GM19025 (cell line): ENCODE measurements around the gene ITGAD.

Experiments used
- ATAC-seq: cut with Tn5 transposase; IDR thresholded peaks from one replicate; pipeline ENCODE4 v1.9.1; 2021; ENCODE audit warnings: mild to moderate bottlenecking, low read depth, moderate library complexity; ENCODE audit not compliant: unreplicated experiment

ITGAD gene

DNA sequence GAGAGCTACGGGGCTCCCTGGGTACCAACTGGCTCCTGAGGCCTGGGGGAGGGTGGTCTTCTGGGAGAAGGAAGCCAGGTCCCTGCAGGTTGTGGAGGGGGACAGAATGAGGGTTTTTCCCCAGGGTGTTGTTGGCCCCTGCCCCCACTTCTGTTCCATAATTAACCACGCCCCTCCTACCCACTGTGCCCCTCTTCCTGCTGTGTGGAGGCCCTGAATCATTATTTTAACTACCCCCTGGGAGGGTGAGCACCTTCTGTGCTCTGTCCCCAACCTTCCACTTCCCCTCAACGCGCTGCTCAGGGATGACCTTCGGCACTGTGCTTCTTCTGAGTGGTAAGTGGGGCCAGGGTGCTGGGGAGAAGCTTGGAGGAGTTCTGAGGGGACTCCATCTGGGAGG, at the start of gene ITGAD:
Gene ITGAD (plus strand): TSS at position 280 of the 400 bp plus-strand sequence. CDS start 26 bp downstream, at position 306.
- ATAC-seq = no peak

DNA sequence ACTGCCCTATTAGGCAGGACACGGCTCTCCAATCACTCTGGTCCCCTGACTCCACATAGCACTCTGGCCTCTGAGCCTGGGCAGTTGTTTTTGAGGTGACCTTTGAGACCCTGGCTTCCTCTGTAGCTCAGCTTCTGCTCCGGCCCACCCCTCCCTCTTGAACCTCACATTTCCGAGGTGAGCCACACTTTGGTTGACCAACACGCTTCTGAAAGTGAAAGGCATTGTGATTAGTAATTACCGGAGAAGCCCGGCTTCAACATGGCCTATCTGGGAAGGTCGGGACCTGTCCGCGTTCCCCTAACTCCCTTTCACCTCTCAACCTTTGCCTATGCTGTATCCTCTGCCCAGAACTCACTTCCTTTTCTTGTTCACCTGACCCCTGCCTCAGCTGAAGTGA, 48.4 kb upstream of the ITGAD start:
- peak; percentile 88 for ATAC-seq

DNA sequence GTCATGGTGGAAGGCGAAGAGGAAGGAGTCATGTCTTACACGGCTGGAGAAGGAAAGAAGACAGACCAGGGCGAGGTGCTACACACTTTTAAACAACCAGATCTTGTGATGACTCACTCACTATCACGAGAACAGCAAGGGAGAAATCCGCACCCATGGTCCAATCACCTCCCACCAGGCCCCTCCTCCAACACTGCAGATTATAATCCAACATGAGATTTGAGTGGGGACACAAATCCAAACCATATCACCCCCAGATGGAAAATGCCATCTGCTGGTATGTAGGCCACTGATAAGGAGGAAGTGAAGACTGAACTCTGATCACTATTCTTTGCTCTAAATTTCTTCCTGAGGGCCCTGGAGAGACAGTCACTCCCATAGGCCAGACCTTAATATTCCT, 45.7 kb upstream of the ITGAD start:
- ATAC-seq = no peak

DNA sequence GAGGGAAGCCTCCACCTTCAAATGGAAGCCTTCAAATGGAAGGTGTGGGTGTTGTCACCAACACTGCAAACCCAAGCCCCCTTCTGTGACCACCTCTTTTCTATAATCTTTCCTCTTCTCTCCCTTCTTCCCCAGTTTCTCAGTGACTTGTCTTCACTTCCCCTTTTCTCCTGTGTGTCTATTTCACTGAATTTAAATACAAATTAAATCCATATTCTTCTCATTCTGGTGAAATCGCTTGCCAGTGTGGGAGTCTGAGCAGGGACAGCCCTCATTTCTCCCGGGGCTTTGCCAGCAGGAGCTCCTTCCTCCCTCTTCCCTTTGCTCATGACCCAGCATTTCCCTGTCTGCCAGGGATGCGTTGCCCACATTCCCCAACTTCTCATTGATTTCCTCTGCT, 44.6 kb upstream of the ITGAD start:
- no peak for ATAC-seq

DNA sequence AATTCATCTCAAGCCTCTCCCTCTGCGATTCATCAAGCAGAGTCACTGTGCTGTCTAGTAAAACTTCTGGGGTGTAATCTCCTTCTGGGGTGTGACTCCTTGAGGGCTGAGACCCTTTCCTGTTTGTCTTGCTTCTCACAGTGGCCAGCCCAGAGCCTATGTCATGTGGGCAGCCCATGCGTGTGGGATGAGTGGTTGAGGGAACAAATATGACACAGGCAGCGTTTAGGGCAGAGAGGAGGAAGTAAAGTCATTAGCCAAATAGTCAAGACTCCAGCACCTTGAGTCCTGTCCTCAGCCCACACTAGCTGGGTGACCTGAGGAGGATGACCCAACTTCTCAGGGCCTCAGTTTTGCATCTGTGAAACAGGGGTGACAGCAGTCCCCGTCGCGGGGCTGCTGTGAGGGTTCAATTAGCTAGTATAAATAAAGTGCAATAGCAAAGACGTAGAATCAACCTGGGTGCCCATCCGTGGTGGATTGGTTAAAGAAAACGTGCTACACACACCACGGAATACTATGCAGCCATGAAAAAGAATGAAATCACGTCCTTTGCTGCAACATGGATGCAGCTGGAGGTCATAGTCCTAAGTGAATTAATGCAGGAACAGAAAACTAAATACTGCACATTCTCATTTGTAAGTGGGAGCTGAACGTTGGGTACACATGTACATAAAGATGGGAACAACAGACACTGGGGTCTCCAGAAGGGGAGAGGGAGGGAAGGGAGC, 42.7 kb upstream of the ITGAD start:
- no peak for ATAC-seq

DNA sequence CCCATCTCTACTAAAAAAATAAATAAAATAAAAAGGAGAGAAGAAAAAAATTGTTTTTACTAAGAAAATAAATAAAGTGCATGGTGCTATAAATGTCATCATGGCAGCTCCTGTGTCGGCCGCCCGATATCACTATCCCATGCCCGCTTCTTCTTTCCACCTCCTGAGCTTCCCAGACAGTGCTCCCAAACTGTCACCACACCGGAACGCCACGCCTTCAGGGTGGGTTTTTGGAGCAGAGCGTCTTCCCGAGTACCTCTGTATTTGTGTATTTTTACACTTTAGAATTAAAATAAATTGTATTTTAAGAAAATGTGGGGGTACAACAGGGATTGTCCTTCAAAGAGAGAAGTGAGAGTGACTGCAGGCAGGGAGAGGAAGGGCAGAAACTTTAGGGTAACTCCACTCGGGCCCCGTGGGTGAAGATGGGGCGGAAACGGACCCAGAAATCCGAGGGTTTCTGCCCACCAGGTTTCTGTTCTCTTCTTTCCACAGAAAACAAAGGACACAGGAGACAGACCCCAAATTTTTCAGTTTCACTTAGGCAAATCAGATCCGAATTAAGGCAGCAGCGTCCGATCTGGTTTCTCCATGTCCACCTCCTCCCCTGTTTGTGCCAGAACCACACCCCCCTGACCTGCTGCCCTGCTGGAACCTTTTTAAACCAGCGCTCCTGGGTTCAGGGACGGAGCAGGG, 41.7 kb upstream of the ITGAD start:
- no peak for ATAC-seq

DNA sequence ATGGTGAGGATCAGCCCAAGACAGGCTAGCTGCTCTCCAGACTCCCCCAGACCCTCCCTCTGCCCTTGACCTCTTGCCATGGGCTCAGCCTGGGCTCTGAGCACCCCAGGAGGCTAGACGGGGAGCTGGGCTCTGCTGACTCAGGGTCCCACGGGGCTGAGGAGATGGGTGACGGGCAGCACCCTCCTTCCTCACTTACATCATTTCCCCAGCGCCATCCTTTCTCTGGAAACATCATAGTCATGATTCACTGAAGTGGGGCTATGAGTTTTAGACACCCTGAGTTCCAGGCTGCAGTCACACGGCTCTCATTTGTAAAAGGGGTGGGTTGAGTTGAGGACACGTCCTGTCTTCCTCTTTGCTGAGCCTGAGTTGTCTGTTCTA, 41.2 kb upstream of the ITGAD start:
- ATAC-seq = no peak

DNA sequence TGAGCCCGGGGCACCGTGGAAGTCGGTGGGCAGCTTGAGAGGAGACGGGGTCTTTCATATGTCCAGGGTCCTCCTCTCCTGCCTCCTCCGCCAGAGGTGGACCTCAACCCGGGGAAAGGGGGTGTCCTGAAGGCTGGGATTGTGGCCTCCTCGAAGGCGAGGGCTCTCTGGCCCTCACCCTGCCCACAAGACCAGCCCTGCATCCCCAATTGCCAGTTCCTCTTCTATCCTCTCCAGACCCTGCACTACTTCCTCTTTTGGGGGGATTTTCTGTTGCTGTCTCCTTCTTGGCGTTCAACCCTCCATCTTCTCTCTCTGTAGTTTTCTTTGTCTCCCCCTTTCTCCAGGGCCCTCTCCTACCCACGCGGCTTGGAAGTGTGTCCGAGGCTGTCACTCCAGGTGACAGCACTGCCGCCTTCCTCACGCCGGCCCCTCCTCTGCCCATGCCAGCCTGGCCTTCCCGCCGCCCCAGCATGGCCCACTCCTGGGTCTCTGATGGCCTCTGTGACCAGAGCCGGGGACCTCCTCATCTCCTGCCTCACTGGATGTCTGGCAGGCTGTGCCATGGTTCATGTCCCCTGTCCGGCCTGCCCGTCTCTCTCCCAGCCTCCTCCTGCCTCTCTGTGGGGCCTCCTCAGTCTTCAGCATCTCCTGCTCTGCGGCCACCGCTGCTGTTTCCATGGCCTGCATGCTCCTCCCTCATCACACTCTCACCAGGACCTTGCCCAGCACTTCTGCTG, 40.6 kb upstream of the ITGAD start:
- no peak for ATAC-seq

DNA sequence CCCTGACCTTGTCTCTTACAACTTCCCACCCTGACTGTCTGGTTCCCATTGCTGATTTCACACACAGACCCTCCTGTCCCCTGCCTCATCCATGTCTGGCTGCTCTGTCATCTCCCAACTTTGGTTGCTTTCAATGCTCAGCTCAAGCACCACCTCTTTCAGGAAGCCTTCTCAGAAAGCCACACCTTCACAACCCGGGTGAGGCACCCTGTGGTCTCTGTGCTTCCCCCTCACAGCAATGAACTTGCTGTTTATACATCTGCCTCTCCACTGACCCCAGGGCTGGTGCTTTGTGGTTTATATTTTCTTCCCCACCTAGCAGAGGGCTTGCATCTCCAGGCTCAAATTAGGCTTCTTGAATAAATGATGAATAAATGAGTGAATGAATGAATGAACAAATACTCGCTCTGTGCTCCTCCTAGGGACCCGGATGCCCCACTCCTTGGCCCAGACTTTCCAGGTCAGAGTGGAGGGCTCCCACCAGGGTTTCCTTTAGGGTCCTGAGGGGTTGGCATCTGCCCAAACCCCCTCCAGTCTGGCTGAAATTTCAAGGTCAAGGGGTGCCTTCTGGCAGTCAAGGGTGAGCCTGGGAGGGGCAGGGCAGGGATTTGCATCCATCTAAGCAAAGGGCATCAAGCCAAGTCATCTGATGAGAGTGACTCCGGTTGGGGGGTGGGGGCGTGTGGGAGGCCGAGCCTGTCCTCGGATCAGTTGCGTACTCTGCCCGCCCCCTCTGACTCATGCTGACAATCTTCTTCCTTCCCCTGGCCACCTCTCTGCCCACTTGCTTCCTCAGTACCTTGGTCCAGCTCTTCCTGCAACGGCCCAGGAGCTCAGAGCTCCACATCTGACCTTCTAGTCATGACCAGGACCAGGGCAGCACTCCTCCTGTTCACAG, 38.5 kb upstream of the ITGAD start, which contains the start of gene ITGAX:
Gene ITGAX (plus strand): TSS at position 783 of the 898 bp plus-strand sequence. CDS start 79 bp downstream, at position 862.
- peak; percentile 82 for ATAC-seq

DNA sequence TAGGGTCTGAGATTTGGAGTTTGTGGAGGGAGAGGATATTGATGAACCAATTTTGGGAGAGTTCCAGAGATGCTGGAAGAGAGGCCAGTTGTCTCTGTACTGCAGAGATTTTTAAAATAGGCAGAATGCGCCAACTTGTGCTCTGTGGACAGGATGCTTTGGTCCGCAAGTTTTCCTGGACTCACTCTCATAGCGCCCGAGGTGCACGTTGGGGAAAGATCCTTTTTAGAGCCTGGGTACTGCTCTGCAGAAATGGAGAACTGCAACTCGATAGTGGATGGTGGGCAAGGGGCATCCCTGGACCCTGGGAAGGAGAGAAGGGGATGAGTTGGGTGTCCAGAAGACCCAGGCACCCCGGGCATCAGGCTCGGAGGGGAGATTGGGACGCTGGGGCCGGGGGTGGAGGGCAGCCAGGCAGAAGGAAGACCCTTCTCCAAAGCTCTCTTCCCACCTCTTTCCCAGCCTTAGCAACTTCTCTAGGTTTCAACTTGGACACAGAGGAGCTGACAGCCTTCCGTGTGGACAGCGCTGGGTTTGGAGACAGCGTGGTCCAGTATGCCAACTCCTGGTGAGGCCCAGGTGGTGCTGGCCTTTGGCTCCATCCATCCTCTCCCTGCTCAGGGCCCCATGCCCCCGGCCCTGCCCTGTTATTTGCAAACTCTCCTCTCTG, 37.6 kb upstream of the ITGAD start:
- ATAC-seq = no peak

DNA sequence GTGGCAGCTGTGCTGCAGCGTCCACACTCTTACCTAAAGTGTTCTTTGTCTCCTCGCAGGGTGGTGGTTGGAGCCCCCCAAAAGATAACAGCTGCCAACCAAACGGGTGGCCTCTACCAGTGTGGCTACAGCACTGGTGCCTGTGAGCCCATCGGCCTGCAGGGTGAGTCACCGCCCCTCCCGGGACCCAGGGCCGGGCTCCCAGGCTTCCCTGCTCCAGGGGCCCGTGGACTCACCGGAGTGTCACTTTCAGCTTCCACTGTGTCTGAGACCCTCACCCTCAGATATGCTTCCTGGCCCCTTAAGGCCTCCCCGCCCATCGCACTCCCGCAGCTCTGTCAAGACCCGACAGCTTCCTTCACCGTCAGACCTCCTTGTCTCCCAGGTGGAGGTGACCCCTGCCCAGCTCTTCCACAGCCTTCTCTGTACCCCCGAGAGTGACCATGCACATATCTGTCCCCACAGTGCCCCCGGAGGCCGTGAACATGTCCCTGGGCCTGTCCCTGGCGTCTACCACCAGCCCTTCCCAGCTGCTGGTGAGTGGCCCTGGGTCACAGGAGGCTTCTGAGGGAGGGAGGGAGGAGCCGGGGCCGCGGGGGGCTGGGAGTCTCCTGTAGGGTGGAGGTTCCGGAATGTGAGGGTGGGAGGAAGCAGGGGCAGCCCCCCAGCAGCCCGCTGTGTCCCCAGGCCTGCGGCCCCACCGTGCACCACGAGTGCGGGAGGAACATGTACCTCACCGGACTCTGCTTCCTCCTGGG, 36.4 kb upstream of the ITGAD start:
- ATAC-seq = no peak

DNA sequence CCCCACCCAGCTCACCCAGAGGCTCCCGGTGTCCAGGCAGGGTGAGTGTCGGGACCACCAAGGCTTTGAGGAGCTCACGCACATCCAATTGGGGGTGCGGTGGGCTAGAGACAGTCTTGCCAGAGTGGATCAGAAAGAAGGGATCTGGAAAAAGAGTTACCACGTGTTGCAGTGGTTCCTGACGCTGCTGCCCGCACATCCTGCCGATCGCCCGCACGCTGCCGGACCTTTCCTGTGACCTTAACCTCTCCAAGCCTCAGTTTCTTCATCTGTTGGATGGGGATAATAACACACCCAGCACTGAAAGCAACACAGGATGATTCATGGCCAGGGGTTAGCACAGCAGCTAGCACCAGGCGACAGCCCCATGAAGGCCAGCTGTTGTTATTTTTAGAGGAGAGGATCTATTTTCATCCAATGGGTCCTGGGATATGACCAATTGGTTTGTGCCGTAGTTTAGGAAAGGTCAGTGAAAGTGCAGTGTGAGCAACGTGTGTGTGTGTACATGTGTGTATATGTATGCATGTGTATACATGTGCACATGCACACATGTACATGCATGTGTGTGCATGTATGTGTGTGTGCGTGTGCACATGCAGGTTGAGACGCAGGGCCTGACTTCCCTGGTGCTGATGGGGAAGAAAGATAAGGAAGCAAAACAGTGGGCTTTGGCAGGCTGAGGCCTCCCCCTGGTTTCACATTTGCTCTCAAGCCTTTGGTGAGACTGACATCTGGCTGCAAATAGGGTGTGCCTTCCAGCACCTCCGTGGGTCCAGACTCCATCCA, 35.6 kb upstream of the ITGAD start:
- no peak for ATAC-seq

DNA sequence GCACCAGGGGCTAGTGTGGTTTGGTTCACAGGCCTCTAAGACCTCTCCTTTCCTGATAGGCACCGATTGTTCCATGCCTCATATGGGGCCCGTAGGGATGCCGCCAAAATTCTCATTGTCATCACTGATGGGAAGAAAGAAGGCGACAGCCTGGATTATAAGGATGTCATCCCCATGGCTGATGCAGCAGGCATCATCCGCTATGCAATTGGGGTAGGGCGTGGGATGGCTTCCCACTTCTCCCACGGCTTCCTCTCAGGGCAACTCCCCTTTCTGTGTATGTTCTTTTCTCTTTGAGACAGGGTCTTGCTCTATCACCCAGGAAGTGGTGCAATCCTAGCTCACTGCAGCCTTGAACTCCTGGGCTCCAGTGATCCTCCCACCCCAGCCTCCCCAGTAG, 32.9 kb upstream of the ITGAD start:
- no peak for ATAC-seq

DNA sequence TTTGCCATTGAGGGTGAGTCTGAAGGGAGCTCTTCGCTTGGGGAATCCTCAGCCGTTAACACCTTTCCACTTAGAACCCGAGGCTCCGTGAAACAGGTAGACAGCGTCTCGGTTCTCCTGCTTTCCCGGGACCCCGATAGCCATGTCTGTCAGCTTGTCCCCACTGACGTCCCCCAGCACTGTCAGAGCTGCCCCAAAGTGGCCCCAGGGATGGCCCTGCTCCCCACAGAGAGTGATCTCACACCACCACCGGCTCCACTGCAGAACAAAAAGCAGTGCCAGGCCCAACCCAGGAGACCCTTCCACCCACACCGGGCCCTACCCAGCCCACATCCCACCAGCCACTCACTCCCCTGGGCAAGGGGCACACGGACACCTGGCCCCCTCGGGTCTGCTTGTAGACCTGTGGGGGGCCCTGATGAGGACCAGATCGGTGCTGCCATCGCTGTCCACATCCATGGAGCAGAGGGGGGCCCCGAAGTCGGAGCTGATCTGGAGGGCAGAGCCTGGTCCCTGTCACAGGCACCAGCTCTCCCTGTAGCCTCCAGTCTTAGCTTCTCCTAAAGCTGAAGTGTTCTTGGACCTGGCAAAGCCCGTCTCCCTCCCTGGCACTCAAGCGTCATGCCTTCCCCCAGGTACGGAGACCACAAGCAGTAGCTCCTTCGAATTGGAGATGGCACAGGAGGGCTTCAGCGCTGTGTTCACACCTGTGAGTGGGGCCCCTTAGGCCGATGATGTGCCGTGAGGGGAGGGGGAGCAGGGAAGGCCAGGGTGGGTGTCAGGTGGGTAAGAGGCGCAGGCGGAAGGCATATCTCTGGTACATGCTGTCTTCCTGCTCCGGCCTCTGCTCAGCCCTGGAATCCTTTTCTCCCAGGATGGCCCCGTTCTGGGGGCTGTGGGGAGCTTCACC, 31.7 kb upstream of the ITGAD start:
- ATAC-seq = no peak

DNA sequence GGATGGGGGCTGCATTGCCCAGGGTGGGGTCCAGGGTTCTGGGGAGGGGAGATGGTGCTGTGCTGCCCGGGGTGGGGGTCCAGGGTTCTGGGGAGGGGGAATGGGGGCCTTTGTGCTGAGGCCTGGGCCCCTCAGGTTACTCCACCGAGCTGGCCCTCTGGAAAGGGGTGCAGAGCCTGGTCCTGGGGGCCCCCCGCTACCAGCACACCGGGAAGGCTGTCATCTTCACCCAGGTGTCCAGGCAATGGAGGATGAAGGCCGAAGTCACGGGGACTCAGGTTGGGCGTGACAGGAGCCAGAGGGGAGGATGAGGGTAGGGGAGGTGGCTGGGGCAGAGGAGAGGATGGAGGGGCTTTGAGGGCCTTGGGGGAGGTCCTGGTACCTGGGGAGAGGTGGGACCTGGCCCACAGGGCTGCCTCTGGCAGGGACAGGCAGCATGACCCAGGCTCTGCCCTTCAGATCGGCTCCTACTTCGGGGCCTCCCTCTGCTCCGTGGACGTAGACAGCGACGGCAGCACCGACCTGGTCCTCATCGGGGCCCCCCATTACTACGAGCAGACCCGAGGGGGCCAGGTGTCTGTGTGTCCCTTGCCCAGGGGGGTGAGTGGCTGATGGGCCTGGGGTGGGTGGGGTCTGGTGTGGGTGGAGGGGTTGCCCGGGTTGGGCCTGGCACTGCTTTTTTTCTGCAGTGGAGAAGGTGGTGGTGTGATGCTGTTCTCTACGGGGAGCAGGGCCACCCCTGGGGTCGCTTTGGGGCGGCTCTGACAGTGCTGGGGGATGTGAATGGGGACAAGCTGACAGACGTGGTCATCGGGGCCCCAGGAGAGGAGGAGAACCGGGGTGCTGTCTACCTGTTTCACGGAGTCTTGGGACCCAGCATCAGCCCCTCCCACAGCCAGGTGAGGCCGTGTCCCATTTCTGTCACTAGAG, 30.4 kb upstream of the ITGAD start:
- no peak for ATAC-seq

DNA sequence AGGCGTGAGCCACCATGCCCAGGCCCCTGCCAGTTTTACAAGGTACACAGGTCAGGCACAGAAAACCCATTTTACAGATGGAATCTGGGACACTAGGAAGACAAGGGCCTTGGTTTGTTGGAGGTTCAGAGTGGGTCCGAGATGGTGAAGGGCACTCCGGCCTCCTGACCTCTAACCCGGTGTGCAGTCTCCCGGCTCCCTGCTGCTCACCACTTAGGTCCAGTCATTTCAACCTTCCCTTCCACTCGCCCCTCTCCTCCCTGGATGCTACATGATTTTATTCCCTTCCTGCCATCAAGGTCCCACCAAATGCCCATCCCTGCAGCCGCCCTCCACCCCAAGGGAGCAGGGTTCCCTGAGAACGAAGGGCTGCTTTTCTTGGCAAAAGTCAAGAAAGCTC, 29.4 kb upstream of the ITGAD start:
- no peak for ATAC-seq
